Ectodermal cell (in vitro differentiated cells): ENCODE results near the gene AKAP13.

Experiments used
- H3K27ac ChIP-seq: 2 replicates; pipeline ENCODE4 v1.7.0; 2013; ENCODE audit warnings: mild to moderate bottlenecking, low read depth, low read length; ENCODE audit not compliant: insufficient read depth, poor library complexity, severe bottlenecking
- H3K27me3 ChIP-seq: 2 replicates; pipeline ENCODE4 v1.7.0; 2013; ENCODE audit warnings: mild to moderate bottlenecking, low read length; ENCODE audit not compliant: insufficient read depth, control insufficient read depth, poor library complexity, severe bottlenecking
- H3K36me3 ChIP-seq: one replicate; pipeline ENCODE4 v1.7.0; 2013; ENCODE audit warnings: low read length; ENCODE audit not compliant: control insufficient read depth, insufficient read depth
- H3K4me1 ChIP-seq: one replicate; pipeline ENCODE4 v1.7.0; 2013; ENCODE audit warnings: low read length; ENCODE audit not compliant: control insufficient read depth, insufficient read depth
- H3K4me3 ChIP-seq: 2 replicates; pipeline ENCODE4 v1.7.0; 2013; ENCODE audit warnings: low read depth, low read length, control low read depth; ENCODE audit not compliant: insufficient read depth
- H3K9me3 ChIP-seq: 2 replicates; pipeline ENCODE4 v1.7.0; 2013; ENCODE audit warnings: mild to moderate bottlenecking, low read length, moderate library complexity; ENCODE audit not compliant: control insufficient read depth
- WGBS, 2 experiments: methylation state at CpG; one replicate each; pipeline ENCODE4 v1.1.7; 2013; ENCODE audit warnings: missing lambda C conversion rate in 2 of 2; 5-methylcytosine and 5-hydroxymethylcytosine counted together

The AKAP13 gene

DNA sequence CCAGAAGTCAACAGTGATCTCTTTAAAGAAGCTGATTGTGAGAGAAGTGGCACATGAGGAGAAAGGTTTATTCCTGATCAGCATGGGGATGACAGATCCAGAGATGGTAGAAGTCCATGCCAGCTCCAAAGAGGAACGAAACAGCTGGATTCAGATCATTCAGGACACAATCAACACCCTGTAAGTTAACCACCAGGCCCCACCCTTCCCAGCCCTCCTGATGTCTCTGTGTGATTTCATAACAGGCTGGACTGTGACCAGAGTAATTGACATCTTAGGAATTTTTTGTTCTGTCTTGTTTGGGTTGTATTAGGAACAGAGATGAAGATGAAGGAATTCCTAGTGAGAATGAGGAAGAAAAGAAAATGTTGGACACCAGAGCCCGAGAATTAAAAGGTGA lies 346.7 kb downstream of the AKAP13 start:
- H3K4me3 ChIP-seq, result no peak overlapping the region
- no peaks in the 10 kb centered on the region for H3K27me3 ChIP-seq
- WGBS, 2 experiments, result 97% methylated on average over 2 of the region's 2 CpGs
- no peaks in the 10 kb centered on the region for H3K4me1 ChIP-seq
- peaks cover 42% of the 10 kb centered on the region for H3K36me3 ChIP-seq
- H3K9me3 ChIP-seq, result no peaks in the 10 kb centered on the region
- no peak overlapping the region for H3K27ac ChIP-seq

DNA sequence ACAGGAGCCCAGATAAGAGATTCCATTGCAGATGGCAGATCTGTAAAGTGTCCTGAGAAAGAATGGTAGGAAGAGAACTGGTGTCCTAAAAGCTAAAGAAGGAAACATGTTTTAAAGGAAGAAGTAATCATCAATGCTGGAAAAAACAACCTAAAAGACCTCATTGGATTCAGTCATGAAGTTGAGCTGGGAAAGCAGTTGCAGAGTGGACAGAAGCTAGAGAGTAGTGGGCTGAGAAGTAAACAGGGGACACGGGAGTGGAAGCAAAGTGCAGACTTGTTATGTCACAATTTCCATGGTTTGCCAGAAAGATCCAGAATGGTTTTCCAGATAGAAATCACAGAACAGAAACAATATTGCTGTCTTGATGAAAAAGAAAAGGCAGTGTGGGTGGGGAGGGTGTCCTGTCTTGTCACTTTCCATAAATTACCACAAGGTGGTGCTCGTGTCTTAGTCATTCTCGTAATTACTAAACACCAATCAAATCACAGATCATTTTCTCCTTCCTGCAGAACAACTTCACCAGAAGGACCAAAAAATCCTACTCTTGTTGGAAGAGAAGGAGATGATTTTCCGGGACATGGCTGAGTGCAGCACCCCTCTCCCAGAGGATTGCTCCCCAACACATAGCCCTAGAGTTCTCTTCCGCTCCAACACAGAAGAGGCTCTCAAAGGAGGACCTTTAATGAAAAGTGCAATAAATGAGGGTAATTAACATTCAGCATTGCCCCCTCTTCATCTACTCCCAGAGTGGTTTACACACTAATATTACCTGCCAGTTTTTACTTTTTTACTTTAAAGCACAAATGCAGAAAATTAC lies 349.8 kb downstream of the AKAP13 start:
- H3K4me1 ChIP-seq, result no peaks in the 10 kb centered on the region
- no peak overlapping the region for H3K4me3 ChIP-seq
- H3K36me3 ChIP-seq, result peaks cover 48% of the 10 kb centered on the region
- H3K27me3 ChIP-seq, result no peaks in the 10 kb centered on the region
- no peak overlapping the region for H3K27ac ChIP-seq
- WGBS, 2 experiments, result 38 to 46% methylated on average over 5 of the region's 5 CpGs
- no peaks in the 10 kb centered on the region for H3K9me3 ChIP-seq

DNA sequence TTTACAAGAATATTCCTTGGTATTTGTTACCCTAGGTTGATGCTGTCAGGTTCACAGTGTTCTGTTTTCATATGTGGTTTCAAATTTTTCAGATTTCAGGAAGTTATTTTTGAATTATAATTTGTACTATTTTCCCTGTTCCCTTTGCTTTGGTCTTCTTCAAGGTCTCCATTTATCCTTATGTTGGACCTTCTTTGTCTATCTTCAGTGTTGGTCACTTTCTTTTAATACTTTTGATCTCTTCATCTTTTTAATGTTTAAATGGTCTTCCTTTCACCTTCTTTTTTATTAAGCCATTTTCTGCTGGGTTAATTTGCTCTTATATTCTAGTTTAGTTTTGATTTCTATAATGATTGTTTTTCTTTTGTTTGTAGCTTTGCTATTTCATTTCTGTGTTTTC lies 353.0 kb downstream of the AKAP13 start:
- peaks cover 52% of the 10 kb centered on the region for H3K36me3 ChIP-seq
- H3K4me3 ChIP-seq, result no peak overlapping the region
- H3K27ac ChIP-seq, result no peak overlapping the region
- no peaks in the 10 kb centered on the region for H3K9me3 ChIP-seq
- H3K4me1 ChIP-seq, result no peaks in the 10 kb centered on the region
- no peaks in the 10 kb centered on the region for H3K27me3 ChIP-seq

DNA sequence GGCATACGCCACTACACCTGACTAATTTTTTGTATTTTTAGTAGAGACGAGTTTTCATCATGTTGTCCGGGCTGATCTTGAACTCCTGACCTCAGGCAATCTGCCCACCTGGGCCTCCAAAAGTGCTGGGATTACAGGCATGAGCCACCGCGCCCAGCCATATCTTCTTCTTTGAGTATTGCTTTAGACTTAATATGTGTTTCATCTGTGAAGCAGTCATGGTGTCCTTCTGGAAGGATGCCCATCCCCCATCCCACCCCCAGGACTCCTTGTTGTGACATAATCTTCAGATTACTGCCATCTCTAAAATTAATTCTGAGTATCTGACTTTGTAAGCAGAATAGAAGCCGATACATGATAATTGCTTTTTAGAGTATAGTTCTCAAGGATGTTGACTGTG lies 356.7 kb downstream of the AKAP13 start:
- no peaks in the 10 kb centered on the region for H3K4me1 ChIP-seq
- no peak overlapping the region for H3K27ac ChIP-seq
- peaks cover 40% of the 10 kb centered on the region for H3K36me3 ChIP-seq
- H3K4me3 ChIP-seq, result no peak overlapping the region
- WGBS, 2 experiments, result 96 to 99% methylated on average over 6 of the region's 6 CpGs
- H3K9me3 ChIP-seq, result no peaks in the 10 kb centered on the region
- no peaks in the 10 kb centered on the region for H3K27me3 ChIP-seq

DNA sequence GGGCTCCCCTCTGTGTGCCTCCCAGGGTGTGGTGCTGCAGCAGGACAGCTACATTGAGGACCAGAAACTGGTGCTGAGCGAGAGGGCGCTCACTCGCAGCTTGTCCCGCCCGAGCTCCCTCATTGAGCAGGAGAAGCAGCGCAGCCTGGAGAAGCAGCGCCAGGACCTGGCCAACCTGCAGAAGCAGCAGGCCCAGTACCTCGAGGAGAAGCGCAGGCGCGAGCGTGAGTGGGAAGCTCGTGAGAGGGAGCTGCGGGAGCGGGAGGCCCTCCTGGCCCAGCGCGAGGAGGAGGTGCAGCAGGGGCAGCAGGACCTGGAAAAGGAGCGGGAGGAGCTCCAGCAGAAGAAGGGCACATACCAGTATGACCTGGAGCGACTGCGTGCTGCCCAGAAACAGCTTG lies 360.6 kb downstream of the AKAP13 start:
- Histone ChIP-seq H3K36me3 (peaks cover 26% of the 10 kb centered on the region), H3K4me1 (no peaks in the 10 kb centered on the region), H3K27ac (no peak overlapping the region), H3K27me3 (no peaks in the 10 kb centered on the region), H3K4me3 (no peak overlapping the region), H3K9me3 (no peaks in the 10 kb centered on the region)
- 93% methylated on average over 20 of the region's 20 CpGs for WGBS, 2 experiments

DNA sequence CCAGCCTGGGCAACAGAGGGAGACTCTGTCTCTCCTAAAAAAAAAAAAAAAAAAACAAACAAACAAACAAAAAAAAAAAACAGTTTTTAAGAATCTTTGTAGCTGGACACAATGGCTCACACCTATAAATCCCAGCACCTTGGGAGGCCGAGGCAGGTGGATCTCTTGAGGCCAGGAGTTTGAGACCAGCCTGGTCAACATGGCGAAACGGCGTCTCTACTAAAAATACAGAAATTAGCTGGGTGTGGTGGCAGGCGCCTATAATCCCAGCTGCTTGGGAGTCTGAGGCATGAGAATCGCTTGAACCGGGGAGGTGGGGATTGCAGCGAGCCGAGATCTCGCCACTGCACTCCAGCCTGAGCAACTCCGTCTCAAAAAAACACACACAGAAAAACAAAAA lies 361.3 kb downstream of the AKAP13 start:
- Histone ChIP-seq H3K9me3 (no peaks in the 10 kb centered on the region), H3K27me3 (no peaks in the 10 kb centered on the region), H3K27ac (no peak overlapping the region), H3K4me1 (no peaks in the 10 kb centered on the region), H3K36me3 (peaks cover 21% of the 10 kb centered on the region), H3K4me3 (no peak overlapping the region)
- whole genome bisulfite sequencing, 2 experiments, result 93 to 94% methylated on average over 11 of the region's 11 CpGs

DNA sequence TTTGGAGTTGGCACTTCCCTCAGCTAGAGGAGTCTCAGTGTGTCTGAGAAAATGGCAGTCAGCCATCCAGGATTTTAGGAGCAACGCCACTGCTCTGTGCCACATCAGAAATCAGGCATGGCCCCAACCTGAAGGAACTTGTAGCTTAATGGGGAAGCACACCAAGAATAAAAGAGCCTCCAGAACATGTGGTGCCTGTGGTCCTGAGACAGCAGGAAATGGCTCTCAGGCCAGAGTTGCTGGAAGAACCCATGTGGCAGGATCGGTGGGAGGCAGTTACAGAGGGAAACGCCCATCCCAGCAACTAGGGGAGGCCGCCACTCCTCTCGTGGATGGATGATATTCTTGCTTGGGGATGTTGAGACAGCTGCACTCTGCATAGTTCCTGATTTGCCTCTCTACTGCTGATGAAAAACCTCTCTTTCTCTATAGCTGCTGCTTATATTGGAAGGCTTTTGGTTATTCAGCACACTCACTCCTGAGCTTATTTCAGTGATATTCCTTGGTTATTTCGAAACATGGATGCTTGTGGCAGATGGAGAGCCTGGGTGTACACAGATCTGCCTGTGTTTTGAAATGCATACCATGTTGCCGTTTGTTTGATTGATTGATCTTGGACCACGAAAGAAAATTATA lies 361.9 kb downstream of the AKAP13 start:
- H3K9me3 ChIP-seq, result no peaks in the 10 kb centered on the region
- H3K4me1 ChIP-seq, result no peaks in the 10 kb centered on the region
- H3K36me3 ChIP-seq, result peaks cover 22% of the 10 kb centered on the region
- no peaks in the 10 kb centered on the region for H3K27me3 ChIP-seq
- H3K27ac ChIP-seq, result no peak overlapping the region
- no peak overlapping the region for H3K4me3 ChIP-seq
- WGBS, 2 experiments, result 86 to 90% methylated on average over 8 of the region's 8 CpGs

DNA sequence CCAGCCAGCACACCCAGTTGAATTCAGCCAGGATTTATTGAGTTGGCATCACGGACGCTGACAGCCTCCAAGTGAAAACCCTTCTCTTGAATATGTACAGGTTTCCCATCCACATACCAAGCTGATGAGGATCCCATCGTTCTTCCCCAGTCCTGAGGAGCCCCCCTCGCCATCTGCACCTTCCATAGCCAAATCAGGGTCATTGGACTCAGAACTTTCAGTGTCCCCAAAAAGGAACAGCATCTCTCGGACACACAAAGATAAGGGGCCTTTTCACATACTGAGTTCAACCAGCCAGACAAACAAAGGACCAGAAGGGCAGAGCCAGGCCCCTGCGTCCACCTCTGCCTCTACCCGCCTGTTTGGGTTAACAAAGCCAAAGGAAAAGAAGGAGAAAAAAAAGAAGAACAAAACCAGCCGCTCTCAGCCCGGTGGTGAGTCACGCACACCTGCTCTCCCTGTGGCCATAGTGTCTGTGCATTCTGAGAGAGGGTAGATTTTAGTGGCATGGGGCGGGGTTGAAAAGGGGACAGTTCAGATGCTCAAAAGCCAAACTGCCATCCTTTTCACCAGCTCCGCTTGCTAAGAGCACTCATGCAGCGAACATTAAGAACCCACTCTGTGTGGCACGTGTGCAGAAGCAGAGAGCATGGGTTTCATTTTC lies 363.1 kb downstream of the AKAP13 start:
- H3K27me3 ChIP-seq, result no peaks in the 10 kb centered on the region
- WGBS, 2 experiments, result 90 to 93% methylated on average over 14 of the region's 14 CpGs
- H3K4me3 ChIP-seq, result no peak overlapping the region
- peaks cover 5% of the 10 kb centered on the region for H3K4me1 ChIP-seq
- no peaks in the 10 kb centered on the region for H3K9me3 ChIP-seq
- no peak overlapping the region for H3K27ac ChIP-seq
- H3K36me3 ChIP-seq, result peaks cover 21% of the 10 kb centered on the region

DNA sequence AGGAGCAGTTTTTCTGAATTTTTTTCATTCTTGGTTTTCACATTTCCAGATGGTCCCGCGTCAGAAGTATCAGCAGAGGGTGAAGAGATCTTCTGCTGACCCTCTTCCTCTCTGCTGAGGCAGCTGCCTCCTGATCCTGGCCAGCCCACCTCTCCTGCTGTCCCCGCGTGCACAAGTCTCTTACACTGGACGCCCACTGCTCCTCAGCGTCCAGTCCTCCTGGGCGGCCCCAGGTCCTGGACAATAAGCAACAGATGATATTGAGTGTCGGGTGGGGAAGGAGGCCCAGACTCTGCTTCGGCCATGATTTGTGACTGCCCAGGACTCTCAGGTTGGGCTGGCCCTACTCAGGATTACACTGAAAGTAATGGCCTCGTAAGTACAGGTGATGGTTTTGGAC lies 364.2 kb downstream of the AKAP13 start:
- H3K9me3 ChIP-seq, result no peaks in the 10 kb centered on the region
- WGBS, 2 experiments, result 96% methylated on average over 10 of the region's 10 CpGs
- H3K36me3 ChIP-seq, result peaks cover 21% of the 10 kb centered on the region
- peaks cover 15% of the 10 kb centered on the region for H3K4me1 ChIP-seq
- H3K27me3 ChIP-seq, result no peaks in the 10 kb centered on the region
- H3K4me3 ChIP-seq, result no peak overlapping the region
- H3K27ac ChIP-seq, result no peak overlapping the region

DNA sequence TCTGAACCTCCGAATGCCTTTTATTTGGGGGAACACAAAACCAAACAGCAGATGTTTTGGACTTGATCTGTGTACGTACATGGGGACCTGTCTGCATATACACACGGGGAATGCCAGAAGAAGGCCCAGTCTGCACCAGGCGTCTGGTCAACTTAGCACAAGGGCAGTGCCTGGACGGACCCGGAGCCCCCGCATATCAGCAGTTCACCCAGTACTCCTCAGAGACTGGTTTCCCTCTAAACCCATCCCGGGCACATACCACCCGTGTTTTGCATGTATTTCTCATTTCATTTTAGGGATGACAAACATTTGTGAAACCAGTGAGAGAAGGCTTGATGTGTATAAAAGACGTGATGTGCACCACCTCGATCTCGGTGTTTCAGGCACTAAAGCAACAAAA lies 364.6 kb downstream of the AKAP13 start:
- no peak overlapping the region for H3K4me3 ChIP-seq
- H3K27ac ChIP-seq, result no peak overlapping the region
- no peaks in the 10 kb centered on the region for H3K27me3 ChIP-seq
- WGBS, 2 experiments, result 95 to 96% methylated on average over 12 of the region's 12 CpGs
- peaks cover 21% of the 10 kb centered on the region for H3K36me3 ChIP-seq
- peaks cover 19% of the 10 kb centered on the region for H3K4me1 ChIP-seq
- H3K9me3 ChIP-seq, result no peaks in the 10 kb centered on the region
